CD4-positive, alpha-beta T cell (primary cell): Measurements from ENCODE around the gene RUNX3. TPM values are rescaled to one million over a fixed set of nuclear protein-coding genes. Genes with fewer than 3 reads are reported as not detected.
A peak's percentile ranks its signal among the peaks of the same experiment; 100 is the strongest.

ENCODE experiments used
- ATAC-seq: fragments of 200-7000 bp; cut with Tn5 transposase; one replicate; pipeline ENCODE4 v1.10.0; 2022; ENCODE audit warnings: mild to moderate bottlenecking; ENCODE audit not compliant: poor library complexity
- CTCF ChIA-PET: fragments of 350-600 bp; sonication (Branson Sonifier 250); formaldehyde crosslinking; loops from one replicate; lab custom pipeline; 2021; ENCODE audit warnings: antibody characterized with exemption, inconsistent platforms; lab: Charles Lee
- POLR2A ChIA-PET: fragments of 350-600 bp; sonication (Branson Sonifier 250); formaldehyde crosslinking; loops from one replicate; lab custom pipeline; 2021; ENCODE audit warnings: antibody characterized with exemption, inconsistent platforms; lab: Charles Lee
- DNase-seq, 14 experiments: peaks; one replicate each; pipeline ENCODE4 v3.0.0-alpha.2; 2013 to 2020; ENCODE audit warnings: mixed read lengths in 2 of 14
- H3K27ac ChIP-seq, 2 donors: one replicate each; pipeline versions ENCODE4 v1.5.1 to v1.7.0; 2013; ENCODE audit warnings: low read length in 2 of 2, low read depth in 1 of 2, mild to moderate bottlenecking in 1 of 2
- H3K27me3 ChIP-seq, 2 experiments: 1 replicate in 1 of 2; 2 replicates in 1 of 2; pipeline versions ENCODE4 v1.6.1 to v1.7.0; 2013; ENCODE audit warnings: low read length in 2 of 2, control low read depth in 1 of 2, mild to moderate bottlenecking in 1 of 2, moderate library complexity in 1 of 2; ENCODE audit not compliant: insufficient read depth in 2 of 2, control insufficient read depth in 1 of 2
- H3K36me3 ChIP-seq: one replicate; pipeline ENCODE4 v1.6.1; 2013; ENCODE audit warnings: low read length, control low read depth; ENCODE audit not compliant: insufficient read depth
- H3K4me1 ChIP-seq: one replicate; pipeline ENCODE4 v1.6.1; 2013; ENCODE audit warnings: low read length, control low read depth; ENCODE audit not compliant: insufficient read depth
- H3K4me3 ChIP-seq: one replicate; pipeline ENCODE4 v1.5.1; 2013; ENCODE audit warnings: mild to moderate bottlenecking, low read length, moderate library complexity
- H3K9me3 ChIP-seq, 2 experiments: 1 replicate in 1 of 2; 2 replicates in 1 of 2; pipeline versions ENCODE4 v1.6.1 to v1.7.0; 2013; ENCODE audit warnings: low read length in 2 of 2, mild to moderate bottlenecking in 2 of 2, control low read depth in 1 of 2, moderate library complexity in 1 of 2; ENCODE audit not compliant: control insufficient read depth in 1 of 2, insufficient read depth in 1 of 2
- H3K27ac Mint-ChIP-seq: one replicate; pipeline ENCODE4 v1.8.0; 2020; ENCODE audit warnings: mixed read lengths
- H3K27me3 Mint-ChIP-seq: one replicate; pipeline ENCODE4 v1.8.0; 2021; ENCODE audit warnings: mixed read lengths
- H3K36me3 Mint-ChIP-seq: one replicate; pipeline ENCODE4 v1.8.0; 2021; ENCODE audit warnings: low read depth, mixed read lengths
- H3K4me1 Mint-ChIP-seq: one replicate; pipeline ENCODE4 v1.8.0; 2021; ENCODE audit warnings: low read depth, mixed read lengths
- H3K4me3 Mint-ChIP-seq: one replicate; pipeline ENCODE4 v1.8.0; 2020; ENCODE audit warnings: mild to moderate bottlenecking, mixed read lengths
- H3K9me3 Mint-ChIP-seq: one replicate; pipeline ENCODE4 v1.8.0; 2020; ENCODE audit warnings: mixed read lengths
- intact Hi-C, 2 experiments: fragments of 100-400 bp; cut with DNase I in 1 of 2; cut with micrococcal nuclease in 1 of 2; formaldehyde crosslinking; loops; one replicate each; pipeline versions ENCODE4 v1.15.1 to v1.9.0; 2023 to 2025; cut with DNase I, micrococcal nuclease
- total RNA-seq, 174 experiments: library from RNA in 2 of 174; stranded (reverse) in 2 of 174; gene quantifications; one replicate each; pipeline ENCODE4 v1.2.3 and lab custom pipeline; 2021 to 2026
- TF ChIP-seq, protein P1 (sequence below): fragments of 200-600 bp; IDR thresholded peaks from one replicate; pipeline ENCODE4 v1.8.0; 2022; ENCODE audit warnings: antibody characterized with exemption, mild to moderate bottlenecking

The RUNX3 gene
- total RNA-seq, 2 experiments from 2014 or later = 202 to 209 TPM

- Mint-ChIP-seq H3K9me3 (no peaks in the 10 kb centered on the region), H3K4me3 (no peak overlapping the region), H3K36me3 (peaks cover 88% of the 10 kb centered on the region), H3K4me1 (peaks cover 16% of the 10 kb centered on the region), H3K27me3 (no peaks in the 10 kb centered on the region), H3K27ac (no peak overlapping the region)
- Histone ChIP-seq H3K9me3 (no peaks in the 10 kb centered on the region), H3K4me1 (peaks cover 82% of the 10 kb centered on the region), H3K36me3 (peaks cover 93% of the 10 kb centered on the region), H3K4me3 (no peak overlapping the region), H3K27me3 (no peaks in the 10 kb centered on the region), H3K27ac (no peak overlapping the region)
- intact Hi-C loops = no loop called here
- TF ChIP-seq, protein P1, sequence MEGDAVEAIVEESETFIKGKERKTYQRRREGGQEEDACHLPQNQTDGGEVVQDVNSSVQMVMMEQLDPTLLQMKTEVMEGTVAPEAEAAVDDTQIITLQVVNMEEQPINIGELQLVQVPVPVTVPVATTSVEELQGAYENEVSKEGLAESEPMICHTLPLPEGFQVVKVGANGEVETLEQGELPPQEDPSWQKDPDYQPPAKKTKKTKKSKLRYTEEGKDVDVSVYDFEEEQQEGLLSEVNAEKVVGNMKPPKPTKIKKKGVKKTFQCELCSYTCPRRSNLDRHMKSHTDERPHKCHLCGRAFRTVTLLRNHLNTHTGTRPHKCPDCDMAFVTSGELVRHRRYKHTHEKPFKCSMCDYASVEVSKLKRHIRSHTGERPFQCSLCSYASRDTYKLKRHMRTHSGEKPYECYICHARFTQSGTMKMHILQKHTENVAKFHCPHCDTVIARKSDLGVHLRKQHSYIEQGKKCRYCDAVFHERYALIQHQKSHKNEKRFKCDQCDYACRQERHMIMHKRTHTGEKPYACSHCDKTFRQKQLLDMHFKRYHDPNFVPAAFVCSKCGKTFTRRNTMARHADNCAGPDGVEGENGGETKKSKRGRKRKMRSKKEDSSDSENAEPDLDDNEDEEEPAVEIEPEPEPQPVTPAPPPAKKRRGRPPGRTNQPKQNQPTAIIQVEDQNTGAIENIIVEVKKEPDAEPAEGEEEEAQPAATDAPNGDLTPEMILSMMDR = no peak
- POLR2A ChIA-PET = interaction anchor here (0.6 to 1.2 kb wide), 2 partner anchors 20 to 512 kb away, joined by 3 to 4 read pairs; no protein-coding TSS in a partner anchor
- ATAC-seq (no peak), DNase-seq (peak in 1 of 14 experiments; percentile 29)
- CTCF ChIA-PET = no interaction called here
Observed at GRCh38 chr1:24905979-24906720, 23.9 kb downstream of the RUNX3 start.

GRCh38 chr1:24905355-24905978 lies 24.6 kb downstream of the RUNX3 start:
- Histone ChIP-seq H3K4me3 (no peak overlapping the region), H3K36me3 (peaks cover 94% of the 10 kb centered on the region), H3K4me1 (peaks cover 77% of the 10 kb centered on the region), H3K9me3 (no peaks in the 10 kb centered on the region), H3K27ac (no peak overlapping the region), H3K27me3 (no peaks in the 10 kb centered on the region)
- ATAC-seq (no peak), DNase-seq (peak in 1 of 14 experiments; percentile 30)
- peaks cover 11% of the 10 kb centered on the region for H3K4me1 Mint-ChIP-seq
- no peak overlapping the region for H3K4me3 Mint-ChIP-seq
- ChIA-PET CTCF (no interaction called here), POLR2A (interaction anchor here (1.2 kb wide), 1 partner anchor 20 kb away, joined by 4 read pairs; no protein-coding TSS in a partner anchor)
- intact Hi-C loops = no loop called here
- H3K27me3 Mint-ChIP-seq = no peaks in the 10 kb centered on the region
- peaks cover 86% of the 10 kb centered on the region for H3K36me3 Mint-ChIP-seq
- TF ChIP-seq, protein P1 = no peak
- no peak overlapping the region for H3K27ac Mint-ChIP-seq
- no peaks in the 10 kb centered on the region for H3K9me3 Mint-ChIP-seq

GRCh38 chr1:24904731-24905354 lies 25.2 kb downstream of the RUNX3 start:
- no peaks in the 10 kb centered on the region for H3K27me3 Mint-ChIP-seq
- peaks cover 90% of the 10 kb centered on the region for H3K36me3 ChIP-seq
- no peak overlapping the region for H3K4me3 Mint-ChIP-seq
- DNase-seq (peak in 2 of 14 experiments; percentile 1 to 28), ATAC-seq (no peak)
- peaks cover 15% of the 10 kb centered on the region for H3K4me1 Mint-ChIP-seq
- no peaks in the 10 kb centered on the region for H3K27me3 ChIP-seq
- peaks cover 87% of the 10 kb centered on the region for H3K36me3 Mint-ChIP-seq
- CTCF ChIA-PET = no interaction called here
- no peaks in the 10 kb centered on the region for H3K9me3 Mint-ChIP-seq
- TF ChIP-seq, protein P1 = no peak
- no peaks in the 10 kb centered on the region for H3K9me3 ChIP-seq
- H3K4me1 ChIP-seq = peaks cover 76% of the 10 kb centered on the region
- H3K27ac Mint-ChIP-seq = no peak overlapping the region
- H3K27ac ChIP-seq = no peak overlapping the region
- intact Hi-C loops = no loop called here
- POLR2A ChIA-PET = interaction anchor here (1.2 kb wide), 1 partner anchor 21 kb away, joined by 4 read pairs; no protein-coding TSS in a partner anchor
- no peak overlapping the region for H3K4me3 ChIP-seq
